Astrocyte of the spinal cord (primary cell): Measurements from ENCODE around the gene RREB1.

ENCODE experiments used
- DNase-seq: peaks from one replicate; pipeline ENCODE4 v3.0.0; 2011; ENCODE audit warnings: low read depth, low spot score
- H3K4me3 ChIP-seq: 2 replicates; pipeline ENCODE4 v1.5.1; 2011; ENCODE audit warnings: low read depth, mild to moderate bottlenecking, low read length, moderate library complexity
- in situ Hi-C: cut with HindIII; loops from 2 replicates; pipeline ENCODE4 v1.10.0; 2017; ENCODE audit warnings: low sequenced_read_pairs
- TF ChIP-seq, protein P1 (sequence below): IDR thresholded peaks from 2 replicates; pipeline ENCODE4 v1.5.1; 2012; ENCODE audit warnings: low read depth, mild to moderate bottlenecking, low read length, inconsistent platforms

RREB1 gene

DNA sequence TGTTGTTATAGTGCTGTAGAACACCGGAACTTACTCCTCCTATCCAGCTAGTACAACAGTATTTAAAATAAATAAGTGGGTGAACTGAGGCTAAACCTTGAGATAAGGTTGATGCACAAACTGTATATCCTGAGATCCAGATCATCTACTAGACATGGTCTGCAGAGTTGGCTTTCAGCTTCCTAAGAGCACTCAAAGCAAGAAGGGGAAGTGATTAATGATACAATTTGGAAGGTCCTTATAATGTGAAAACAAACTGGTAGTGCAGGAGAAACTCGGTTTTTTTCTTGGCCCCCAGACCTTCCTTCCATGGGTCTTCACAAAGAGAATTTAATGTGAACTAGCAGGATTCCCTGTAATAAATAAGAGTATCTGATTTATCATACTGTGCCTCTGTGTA is 27.4 kb upstream of the RREB1 start:
- in situ Hi-C loops, result no loop called here
- TF ChIP-seq, protein P1, sequence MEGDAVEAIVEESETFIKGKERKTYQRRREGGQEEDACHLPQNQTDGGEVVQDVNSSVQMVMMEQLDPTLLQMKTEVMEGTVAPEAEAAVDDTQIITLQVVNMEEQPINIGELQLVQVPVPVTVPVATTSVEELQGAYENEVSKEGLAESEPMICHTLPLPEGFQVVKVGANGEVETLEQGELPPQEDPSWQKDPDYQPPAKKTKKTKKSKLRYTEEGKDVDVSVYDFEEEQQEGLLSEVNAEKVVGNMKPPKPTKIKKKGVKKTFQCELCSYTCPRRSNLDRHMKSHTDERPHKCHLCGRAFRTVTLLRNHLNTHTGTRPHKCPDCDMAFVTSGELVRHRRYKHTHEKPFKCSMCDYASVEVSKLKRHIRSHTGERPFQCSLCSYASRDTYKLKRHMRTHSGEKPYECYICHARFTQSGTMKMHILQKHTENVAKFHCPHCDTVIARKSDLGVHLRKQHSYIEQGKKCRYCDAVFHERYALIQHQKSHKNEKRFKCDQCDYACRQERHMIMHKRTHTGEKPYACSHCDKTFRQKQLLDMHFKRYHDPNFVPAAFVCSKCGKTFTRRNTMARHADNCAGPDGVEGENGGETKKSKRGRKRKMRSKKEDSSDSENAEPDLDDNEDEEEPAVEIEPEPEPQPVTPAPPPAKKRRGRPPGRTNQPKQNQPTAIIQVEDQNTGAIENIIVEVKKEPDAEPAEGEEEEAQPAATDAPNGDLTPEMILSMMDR, result no peak
- DNase-seq, result no peak
- H3K4me3 ChIP-seq, result no peak overlapping the region

DNA sequence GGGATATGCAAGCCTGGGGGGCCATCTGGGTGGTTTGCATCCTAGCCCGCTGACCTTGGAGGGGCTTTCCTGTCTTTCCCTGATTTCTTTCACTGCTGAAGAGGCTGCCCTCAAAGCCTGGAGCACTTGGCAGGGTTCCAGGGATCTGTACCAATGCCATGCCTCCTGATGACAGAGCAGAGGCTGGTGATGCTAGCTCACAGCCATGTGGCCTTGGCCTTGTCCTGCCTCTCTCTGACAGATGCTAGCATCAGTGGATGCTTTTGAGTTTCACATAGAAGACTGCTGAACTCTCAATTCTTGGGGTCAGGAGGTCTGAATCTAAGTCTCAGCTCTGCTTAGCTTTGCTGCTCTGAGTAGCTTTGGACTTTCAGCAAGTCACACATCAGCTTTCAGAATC is 21.9 kb upstream of the RREB1 start:
- no peak for DNase-seq
- H3K4me3 ChIP-seq, result no peak overlapping the region
- in situ Hi-C loops, result no loop called here
- TF ChIP-seq, protein P1, result no peak

DNA sequence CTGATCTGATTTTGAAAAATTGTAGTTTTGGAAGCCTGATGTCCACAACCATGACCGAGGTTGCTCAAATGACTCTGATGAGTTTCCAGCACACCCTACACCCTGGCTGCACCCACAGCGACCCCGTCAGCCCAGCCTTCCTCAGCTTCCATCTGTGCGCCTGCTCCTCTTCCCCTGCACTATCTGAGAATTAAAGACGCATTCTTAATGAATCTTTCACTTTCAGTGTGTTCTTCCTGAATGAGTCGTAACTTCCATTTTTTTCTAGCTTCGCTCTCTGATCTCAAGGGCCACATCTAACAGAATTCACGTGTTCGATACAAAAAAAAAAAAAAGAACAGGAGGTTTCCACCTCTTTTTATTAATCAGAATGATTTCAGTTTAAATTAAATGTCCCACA is 21.3 kb upstream of the RREB1 start:
- DNase-seq, result peak; percentile 29
- peak overlapping the region; percentile 23 for H3K4me3 ChIP-seq
- in situ Hi-C loops, result no loop called here
- TF ChIP-seq, protein P1, result no peak

DNA sequence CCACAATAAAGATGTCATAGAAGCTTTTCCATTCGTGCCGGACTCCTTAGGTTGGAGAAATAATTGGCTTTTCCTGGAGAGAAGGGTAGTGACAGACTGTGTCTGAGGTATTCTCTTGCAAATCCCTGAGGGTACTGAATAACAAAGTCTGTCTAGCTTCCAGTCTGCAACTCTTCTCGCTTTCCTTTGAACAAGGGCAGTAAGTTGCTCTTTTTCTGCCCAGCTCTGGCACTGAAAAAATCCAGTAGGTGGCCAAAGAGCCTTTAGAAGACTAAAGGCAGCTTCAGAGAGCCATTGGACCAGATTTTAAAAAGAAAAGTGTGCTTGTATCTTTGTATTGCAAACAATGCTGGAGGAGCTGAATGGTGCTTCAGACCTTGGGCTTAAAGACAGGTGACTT is 20.7 kb upstream of the RREB1 start:
- TF ChIP-seq, protein P1, result peak; percentile 20
- DNase-seq, result peak; percentile 41
- in situ Hi-C loops, result no loop called here
- peak overlapping the region; percentile 23 for H3K4me3 ChIP-seq

DNA sequence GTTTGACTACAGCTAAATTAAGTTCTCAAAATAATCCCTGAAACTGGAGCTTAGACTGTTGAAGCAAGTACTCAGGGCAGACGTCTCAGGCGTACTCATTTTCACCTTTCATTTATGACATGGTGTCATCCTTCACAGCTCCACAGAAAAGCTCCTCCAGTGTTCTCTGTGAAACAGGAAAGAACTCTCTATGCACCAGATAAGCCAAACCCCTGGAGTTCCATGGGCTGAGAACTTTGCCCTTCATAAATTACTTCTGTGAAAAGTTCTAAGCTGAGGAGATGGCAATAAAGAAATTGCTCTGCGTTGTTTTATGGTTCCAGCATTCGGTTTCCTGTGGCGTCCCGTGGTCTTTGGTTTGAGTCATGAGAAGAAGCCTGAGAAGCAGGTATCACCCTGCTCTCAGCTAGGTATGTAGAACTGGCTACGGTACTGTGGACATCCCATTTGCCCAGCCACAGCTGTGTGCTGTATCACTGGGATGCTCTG is 20.2 kb upstream of the RREB1 start:
- no peak for DNase-seq
- TF ChIP-seq, protein P1, result no peak
- H3K4me3 ChIP-seq, result no peak overlapping the region
- in situ Hi-C loops, result no loop called here

DNA sequence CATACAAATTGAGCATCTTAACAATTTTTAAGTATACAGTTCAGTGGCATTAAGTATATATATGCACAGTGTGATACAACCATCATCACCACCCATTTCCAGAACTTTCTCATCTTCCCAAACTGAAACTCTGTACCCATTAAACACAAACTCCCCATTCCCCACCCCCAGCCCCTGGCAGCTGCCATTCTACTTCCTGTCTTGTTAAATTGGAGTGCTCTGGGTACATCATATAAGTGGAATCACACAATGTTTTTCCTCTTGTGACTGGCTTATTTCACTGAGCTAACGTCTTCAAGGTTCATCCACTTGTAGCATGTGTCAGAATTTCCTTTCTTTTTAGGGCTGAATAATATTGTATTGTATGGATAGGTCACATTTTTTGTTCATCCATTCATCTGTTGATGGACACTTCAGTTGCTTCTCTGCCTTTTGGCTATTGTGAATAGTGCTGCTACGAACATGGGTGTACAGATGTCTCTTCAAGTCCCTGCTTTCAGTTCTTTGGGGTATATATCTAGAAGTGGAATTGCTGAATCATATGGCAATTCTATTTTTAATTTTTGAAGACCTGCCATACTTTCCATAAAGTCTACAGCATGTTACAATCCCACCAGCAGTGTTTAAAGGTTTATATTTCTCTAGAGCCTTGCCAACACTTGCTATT is 19.6 kb upstream of the RREB1 start:
- no peak overlapping the region for H3K4me3 ChIP-seq
- TF ChIP-seq, protein P1, result no peak
- in situ Hi-C loops, result no loop called here
- DNase-seq, result no peak
